Esophagus squamous epithelium (tissue), 5 donors: ENCODE results near the gene FSHR. TPM values are rescaled to one million over a fixed set of nuclear protein-coding genes. Genes with fewer than 3 reads are reported as not detected.

ENCODE experiments used
- DNase-seq: peaks from one replicate; lab custom pipeline; 2025; lab: John Stamatoyannopoulos, UW
- H3K27ac ChIP-seq, 4 donors: fragments of 200-600 bp; sonication (generic); one replicate each; pipeline ENCODE4 v1.5.1; 2016 to 2019; ENCODE audit warnings: mild to moderate bottlenecking in 1 of 4
- H3K27me3 ChIP-seq, 4 donors: fragments of 200-600 bp; sonication (generic); 1 replicate in 3 of 4; 2 replicates in 1 of 4; pipeline versions ENCODE4 v1.5.1 to v1.6.0; 2017 to 2021; ENCODE audit warnings: antibody characterized with exemption in 1 of 4
- H3K36me3 ChIP-seq, 3 donors: fragments of 200-600 bp; sonication (generic); one replicate each; pipeline ENCODE4 v1.5.1; 2016 to 2019
- H3K4me1 ChIP-seq, 3 donors: fragments of 200-600 bp; sonication (generic); one replicate each; pipeline ENCODE4 v1.5.1; 2017 to 2019
- H3K4me3 ChIP-seq, 4 donors: fragments of 200-600 bp; sonication (generic); 1 replicate in 3 of 4; 2 replicates in 1 of 4; pipeline ENCODE4 v1.5.1; 2016 to 2019; ENCODE audit warnings: mild to moderate bottlenecking in 2 of 4, moderate library complexity in 1 of 4
- H3K9me3 ChIP-seq, 3 donors: fragments of 200-600 bp; sonication (generic); one replicate each; pipeline ENCODE4 v1.5.1; 2016 to 2019
- CTCF ChIP-seq, 6 experiments: fragments of 450-650 bp in 4 of 6; fragments of 200-600 bp in 2 of 6; sonication (generic) in 2 of 6; IDR thresholded peaks; one replicate each; pipeline ENCODE4 v1.5.1; 2016 to 2019; ENCODE audit warnings: antibody characterized with exemption in 6 of 6, mild to moderate bottlenecking in 4 of 6, moderate library complexity in 4 of 6
- POLR2A ChIP-seq, 4 donors: fragments of 450-650 bp; IDR thresholded peaks; one replicate each; pipeline ENCODE4 v1.6.1; 2017; ENCODE audit warnings: antibody characterized with exemption in 4 of 4, mild to moderate bottlenecking in 4 of 4, moderate library complexity in 3 of 4
- WGBS, 2 donors: methylation state at CpG; one replicate each; pipeline ENCODE4 v1.1.5; 2018; 5-methylcytosine and 5-hydroxymethylcytosine counted together
- intact Hi-C: fragments of 100-400 bp; cut with DNase I; formaldehyde crosslinking; loops from one replicate; pipeline ENCODE4 v1.15.0; 2022
- total RNA-seq, 4 donors: library from RNA; depleted of rRNA; stranded (reverse); fragments of >200 nt; gene quantifications; one replicate each; pipeline ENCODE4 v1.1.0, GENCODE V29; 2016
- donor health status: DM: yes; HTN: yes; CAD: no.

FSHR gene
- total RNA-seq, 4 donors from 2014 or later, result not detected

- WGBS, 2 donors, result 79 to 82% methylated on average over 3 of the region's 3 CpGs
- intact Hi-C loops, result no loop called here
- Histone ChIP-seq H3K27ac (no peak overlapping the region), H3K27me3 (no peaks in the 10 kb centered on the region), H3K36me3 (no peaks in the 10 kb centered on the region), H3K4me3 (no peak overlapping the region), H3K4me1 (no peaks in the 10 kb centered on the region), H3K9me3 (no peaks in the 10 kb centered on the region)
- TF ChIP-seq POLR2A (IDR thresholded peaks at IDR 0.05) (no peak), CTCF (IDR thresholded peaks at IDR 0.05) (no peak)
- no peak for DNase-seq
These were observed 200.0 kb downstream of the FSHR start for GRCh38 chr2:48954311-48954710.

GRCh38 chr2:48952614-48953013, 201.7 kb downstream of the FSHR start:
- no peaks in the 10 kb centered on the region for H3K36me3 ChIP-seq
- no peaks in the 10 kb centered on the region for H3K4me1 ChIP-seq
- TF ChIP-seq CTCF (IDR thresholded peaks at IDR 0.05), result no peak
- TF ChIP-seq POLR2A (IDR thresholded peaks at IDR 0.05), result no peak
- H3K9me3 ChIP-seq, result no peaks in the 10 kb centered on the region
- H3K27me3 ChIP-seq, result no peaks in the 10 kb centered on the region
- H3K27ac ChIP-seq, result no peak overlapping the region
- H3K4me3 ChIP-seq, result no peak overlapping the region
- intact Hi-C loops, result no loop called here
- WGBS, 2 donors, result 55 to 58% methylated on average over 3 of the region's 3 CpGs
- no peak for DNase-seq

- DNase-seq, result no peak
- Histone ChIP-seq H3K36me3 (no peaks in the 10 kb centered on the region), H3K27ac (no peak overlapping the region), H3K9me3 (no peaks in the 10 kb centered on the region), H3K4me3 (no peak overlapping the region), H3K27me3 (no peaks in the 10 kb centered on the region), H3K4me1 (no peaks in the 10 kb centered on the region)
- TF ChIP-seq CTCF (IDR thresholded peaks at IDR 0.05) (no peak), POLR2A (IDR thresholded peaks at IDR 0.05) (no peak)
- 58% methylated on average over 5 of the region's 5 CpGs for WGBS, 2 donors
- intact Hi-C loops, result no loop called here
These were observed 202.2 kb downstream of the FSHR start for GRCh38 chr2:48952143-48952542.

GRCh38 chr2:48948400-48949125, 205.8 kb downstream of the FSHR start:
- Histone ChIP-seq H3K4me1 (no peaks in the 10 kb centered on the region), H3K9me3 (no peaks in the 10 kb centered on the region), H3K4me3 (no peak overlapping the region), H3K36me3 (no peaks in the 10 kb centered on the region), H3K27me3 (no peaks in the 10 kb centered on the region), H3K27ac (no peak overlapping the region)
- no peak for TF ChIP-seq POLR2A (IDR thresholded peaks at IDR 0.05)
- no peak for TF ChIP-seq CTCF (IDR thresholded peaks at IDR 0.05)
- intact Hi-C loops, result no loop called here
- WGBS, 2 donors, result 40 to 46% methylated on average over 6 of the region's 6 CpGs
- no peak for DNase-seq

- TF ChIP-seq CTCF (IDR thresholded peaks at IDR 0.05) (peak; percentile 77 to 92 (median 90)), POLR2A (IDR thresholded peaks at IDR 0.05) (no peak)
- H3K4me1 ChIP-seq, result no peaks in the 10 kb centered on the region
- no peaks in the 10 kb centered on the region for H3K36me3 ChIP-seq
- H3K9me3 ChIP-seq, result no peaks in the 10 kb centered on the region
- no peaks in the 10 kb centered on the region for H3K27me3 ChIP-seq
- DNase-seq, result no peak
- intact Hi-C loops, result no loop called here
- WGBS, 2 donors, result 45 to 46% methylated on average over 2 of the region's 2 CpGs
- H3K27ac ChIP-seq, result no peak overlapping the region
- no peak overlapping the region for H3K4me3 ChIP-seq
These were observed 207.8 kb downstream of the FSHR start for GRCh38 chr2:48946449-48947048.
